Psoas muscle (tissue), 8 donors: ENCODE measurements around the gene ATXN2L. TPM values are rescaled to one million over a fixed set of nuclear protein-coding genes. Genes with fewer than 3 reads are reported as not detected.

Experiments
- ATAC-seq, 4 donors: fragments of 200-7000 bp; cut with Tn5 transposase; one replicate each; pipeline ENCODE4 v1.9.1; 2020; ENCODE audit warnings: moderate library complexity in 3 of 4, mild to moderate bottlenecking in 2 of 4
- DNase-seq, 2 donors: peaks; one replicate each; pipeline ENCODE4 v3.0.0-alpha.2; 2020
- H3K27ac ChIP-seq: fragments of 200-600 bp; one replicate; pipeline ENCODE4 v1.8.0; 2022
- H3K27me3 ChIP-seq, 3 donors: fragments of 200-600 bp in 1 of 3; one replicate each; pipeline versions ENCODE4 v1.6.1 to v1.8.0; 2013 to 2022; ENCODE audit warnings: low read length in 2 of 3, mild to moderate bottlenecking in 2 of 3, moderate library complexity in 1 of 3; ENCODE audit not compliant: insufficient read depth in 3 of 3
- H3K36me3 ChIP-seq, 2 donors: fragments of 200-600 bp in 1 of 2; one replicate each; pipeline versions ENCODE4 v1.6.1 to v1.8.0; 2013 to 2022; ENCODE audit warnings: low read depth in 1 of 2, mild to moderate bottlenecking in 1 of 2, moderate library complexity in 1 of 2; ENCODE audit not compliant: insufficient read depth in 1 of 2
- H3K4me1 ChIP-seq: fragments of 200-600 bp; one replicate; pipeline ENCODE4 v1.8.0; 2022
- H3K4me3 ChIP-seq: fragments of 200-600 bp; one replicate; pipeline ENCODE4 v1.8.0; 2022; ENCODE audit warnings: mild to moderate bottlenecking
- H3K9me3 ChIP-seq: fragments of 200-600 bp; one replicate; pipeline ENCODE4 v1.8.0; 2022
- CTCF ChIP-seq: fragments of 200-600 bp; IDR thresholded peaks from one replicate; pipeline ENCODE4 v1.8.0; 2022; ENCODE audit warnings: antibody characterized with exemption
- WGBS, 3 donors: extraction: QIAGEN DNeasy Blood & Tissue Kit; methylation state at CpG; one replicate each; pipeline versions ENCODE4 v1.1.6 to v1.1.7; 2013; 5-methylcytosine and 5-hydroxymethylcytosine counted together
- intact Hi-C, 2 donors: fragments of 100-400 bp; cut with DNase I; formaldehyde crosslinking; loops; one replicate each; pipeline versions ENCODE4 v1.11.0 to v1.14.2; 2022
- polyA plus RNA-seq, 3 donors: library from polyadenylated mRNA; stranded (reverse); fragments of 200-250 nt; gene quantifications; one replicate each; pipeline ENCODE4 v1.2.3, GENCODE V29; 2013
- total RNA-seq, 4 donors: library from RNA; stranded (reverse); fragmentation: NEBNext Ultra II Directional in 2 of 4; extraction: Animal tissue kit (Norgen Biotek cat#: 25700) in 2 of 4; gene quantifications; one replicate each; pipeline versions ENCODE4 v1.2.1 to v1.2.4, GENCODE V29; 2021 to 2023
- donor health status: healthy with polysubstance abuse.
- donor health status: DM: no; HTN: no; CAD: no; lungs with moderate emphysema.
- donor health status: Bipolar disorder and iron deficiency.
- donor health status: healthy.
- donor health status: DM: yes; HTN: yes; CAD: no.
- donor health status: DM: no; HTN: no; CAD: no.
- donor health status: DM: no; HTN: no; CAD: no.
- donor health status: DM: yes; HTN: yes; CAD: no.

ATXN2L gene
- total and polyA plus RNA-seq, 7 donors: 28.8 to 66.2 (median 50.0) TPM

GRCh38 chr16:28839899-28840298 lies 17.1 kb downstream of the ATXN2L start:
- Histone ChIP-seq H3K36me3 (peaks cover 10 to 81% of the 10 kb centered on the region in 2 donors), H3K27me3 (no peaks in the 10 kb centered on the region), H3K27ac (no peak overlapping the region), H3K4me1 (peaks cover 2% of the 10 kb centered on the region), H3K9me3 (no peaks in the 10 kb centered on the region), H3K4me3 (no peak overlapping the region)
- intact Hi-C loops: no loop called here
- 32 to 67% (median 59%) methylated on average over 1 of the region's 1 CpG for WGBS, 3 donors
- ATAC-seq: no peak
- no peak for TF ChIP-seq CTCF
- DNase-seq: no peak

DNA sequence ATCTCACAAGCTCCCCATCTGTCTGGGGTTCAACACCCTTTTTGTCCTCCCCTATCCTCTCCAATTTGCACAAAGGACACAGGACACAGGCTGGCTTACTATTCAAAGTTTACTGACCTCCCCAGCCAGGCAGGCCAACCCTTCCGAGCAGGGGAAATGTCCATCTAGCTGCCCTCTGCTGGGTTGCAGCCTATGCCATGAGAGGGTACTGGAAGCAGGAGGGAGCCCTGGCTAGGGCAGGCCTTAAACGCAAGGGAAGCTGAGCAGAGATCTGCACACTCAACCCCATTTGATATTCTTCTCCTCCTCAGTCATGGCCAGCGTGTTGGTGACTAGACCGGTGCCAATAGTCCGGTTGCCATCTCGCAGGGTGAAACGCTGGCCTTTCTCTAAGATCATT lies 19.9 kb downstream of the ATXN2L start:
- WGBS, 3 donors: 86 to 95% (median 93%) methylated on average over 7 of the region's 7 CpGs
- no peak for TF ChIP-seq CTCF
- intact Hi-C loops: loop anchor here in 1 of 2 donors (2.0 kb wide), 1 partner anchor 14 kb away; no protein-coding TSS in a partner anchor
- Histone ChIP-seq H3K27me3 (no peaks in the 10 kb centered on the region), H3K36me3 (peaks cover 10 to 61% of the 10 kb centered on the region in 2 donors), H3K9me3 (no peaks in the 10 kb centered on the region), H3K4me1 (peaks cover 17% of the 10 kb centered on the region), H3K4me3 (no peak overlapping the region), H3K27ac (no peak overlapping the region)
- ATAC-seq: no peak
- DNase-seq: no peak

- intact Hi-C loops: loop anchor here (2.0 kb wide), 2 partner anchors 15 to 19 kb away; no protein-coding TSS in a partner anchor
- peak in 1 of 2 donors; percentile 53 for DNase-seq
Measured at GRCh38 chr16:28843766-28844165, 21.0 kb downstream of the ATXN2L start.

GRCh38 chr16:28844226-28844885 lies 21.6 kb downstream of the ATXN2L start:
- Histone ChIP-seq H3K9me3 (no peaks in the 10 kb centered on the region), H3K4me3 (peak overlapping the region; percentile 95), H3K4me1 (peaks cover 19% of the 10 kb centered on the region), H3K27me3 (no peaks in the 10 kb centered on the region), H3K27ac (no peak overlapping the region), H3K36me3 (peaks cover 6 to 49% of the 10 kb centered on the region in 2 donors)
- WGBS, 3 donors: 84 to 91% (median 90%) methylated on average over 19 of the region's 19 CpGs
- no peak for DNase-seq
- intact Hi-C loops: loop anchor here in 1 of 2 donors (2.0 kb wide), 1 partner anchor 20 kb away; no protein-coding TSS in a partner anchor
- no peak for ATAC-seq
- no peak for TF ChIP-seq CTCF

More at GRCh38 chr16:28843766-28844165, 21.0 kb downstream of the ATXN2L start:
- peaks cover 6 to 51% of the 10 kb centered on the region in 2 donors for H3K36me3 ChIP-seq
- no peak overlapping the region for H3K4me3 ChIP-seq
- no peaks in the 10 kb centered on the region for H3K9me3 ChIP-seq
- TF ChIP-seq CTCF: no peak
- 89 to 94% (median 92%) methylated on average over 11 to 12 of the region's 12 CpGs for WGBS, 3 donors
- H3K27me3 ChIP-seq: no peaks in the 10 kb centered on the region
- H3K27ac ChIP-seq: no peak overlapping the region
- peaks cover 19% of the 10 kb centered on the region for H3K4me1 ChIP-seq
- ATAC-seq: no peak
